ENCODE measurements around the gene SPCS3.

SPCS3 gene

GRCh38 chr4:176357359-176358082, 37.8 kb downstream of the SPCS3 start:
- no peak for TF ChIP-seq CTCF (IDR thresholded peaks at IDR 0.05; ENCODE audit: extremely low read depth, insufficient read depth, missing control alignments)
- in situ Hi-C loops (cut with MboI; ENCODE audit: low pct_unique_long_range_greater_than_20kb, low sequenced_read_pairs, unreplicated experiment) = loop anchor here (25.0 kb wide), 1 partner anchor 680 kb away; no protein-coding TSS in a partner anchor
- DNase-seq (ENCODE audit: low spot score) = peak; percentile 55

- in situ Hi-C loops (cut with MboI; ENCODE audit: low pct_unique_long_range_greater_than_20kb, low sequenced_read_pairs, unreplicated experiment) = loop anchor here (25.0 kb wide), 1 partner anchor 679 kb away; no protein-coding TSS in a partner anchor
- TF ChIP-seq CTCF (IDR thresholded peaks at IDR 0.05; ENCODE audit: extremely low read depth, insufficient read depth, missing control alignments) = no peak
- no peak for DNase-seq (ENCODE audit: low spot score)
Measured at GRCh38 chr4:176358083-176358469, 38.3 kb downstream of the SPCS3 start.

- DNase-seq (ENCODE audit: low spot score) = no peak
- TF ChIP-seq CTCF (IDR thresholded peaks at IDR 0.05; ENCODE audit: extremely low read depth, insufficient read depth, missing control alignments) = no peak
- in situ Hi-C loops (cut with MboI; ENCODE audit: low pct_unique_long_range_greater_than_20kb, low sequenced_read_pairs, unreplicated experiment) = loop anchor here (25.0 kb wide), 1 partner anchor 678 kb away; no protein-coding TSS in a partner anchor
Measured at GRCh38 chr4:176359590-176359989, 39.8 kb downstream of the SPCS3 start.

- DNase-seq (ENCODE audit: low spot score) = no peak
- TF ChIP-seq CTCF (IDR thresholded peaks at IDR 0.05; ENCODE audit: extremely low read depth, insufficient read depth, missing control alignments) = no peak
- in situ Hi-C loops (cut with MboI; ENCODE audit: low pct_unique_long_range_greater_than_20kb, low sequenced_read_pairs, unreplicated experiment) = loop anchor here (25.0 kb wide), 1 partner anchor 677 kb away; no protein-coding TSS in a partner anchor
Measured at GRCh38 chr4:176360446-176360845, 40.7 kb downstream of the SPCS3 start.

GRCh38 chr4:176363072-176363471, 43.3 kb downstream of the SPCS3 start:
- in situ Hi-C loops (cut with MboI; ENCODE audit: low pct_unique_long_range_greater_than_20kb, low sequenced_read_pairs, unreplicated experiment) = loop anchor here (25.0 kb wide), 1 partner anchor 674 kb away; no protein-coding TSS in a partner anchor
- DNase-seq (ENCODE audit: low spot score) = no peak
- TF ChIP-seq CTCF (IDR thresholded peaks at IDR 0.05; ENCODE audit: extremely low read depth, insufficient read depth, missing control alignments) = no peak

GRCh38 chr4:176367771-176368465, 48.2 kb downstream of the SPCS3 start:
- TF ChIP-seq CTCF (IDR thresholded peaks at IDR 0.05; ENCODE audit: extremely low read depth, insufficient read depth, missing control alignments) = no peak
- in situ Hi-C loops (cut with MboI; ENCODE audit: low pct_unique_long_range_greater_than_20kb, low sequenced_read_pairs, unreplicated experiment) = loop anchor here (25.0 kb wide), 1 partner anchor 669 kb away; no protein-coding TSS in a partner anchor

More at GRCh38 chr4:176367771-176368465, 48.2 kb downstream of the SPCS3 start:
- no peak for DNase-seq (ENCODE audit: low spot score)
